ENCODE results near the gene CENATAC.
A peak's percentile ranks its signal among the peaks of the same experiment; 100 is the strongest.
"Not testable (repeated sequence)": the region's sequence is repeated elsewhere in the genome, so short reads cannot be mapped to it uniquely, and the experiment has no call there.

Gene CENATAC

DNA sequence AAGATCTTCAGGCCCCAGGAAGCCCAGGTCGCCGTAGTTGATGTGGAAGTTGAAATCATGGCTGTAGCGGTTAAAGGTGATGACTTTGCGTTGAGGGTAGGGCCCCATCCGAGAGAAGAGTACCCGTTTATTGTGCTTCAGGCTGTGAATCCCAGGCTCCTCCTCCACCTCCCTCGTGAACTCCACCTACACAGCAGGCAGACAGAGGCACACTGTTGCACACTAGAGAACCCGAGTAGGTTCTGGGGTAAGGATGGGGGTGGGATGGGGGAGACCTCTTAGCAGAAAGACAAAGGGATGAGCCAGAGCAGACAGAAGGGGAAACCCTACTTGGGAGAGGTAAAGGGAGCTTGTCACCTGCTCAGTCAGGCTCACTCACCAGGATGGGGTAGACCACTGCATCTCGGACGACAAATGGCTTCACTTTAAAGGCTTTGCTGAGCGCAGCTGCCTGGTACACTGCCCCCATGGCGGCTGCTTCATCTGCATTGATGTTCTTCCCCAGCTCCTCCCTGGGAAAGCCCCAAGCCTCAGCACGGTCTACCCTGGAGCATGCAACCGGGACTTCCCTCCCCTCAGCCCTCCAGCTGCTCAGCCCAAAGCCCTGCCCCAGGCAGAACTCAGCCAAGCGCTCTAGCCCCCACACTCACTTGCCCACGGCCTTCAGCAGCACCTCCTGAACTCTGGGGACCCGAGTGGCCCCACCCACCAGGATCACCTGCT is 53.7 kb downstream of the CENATAC start:
- TF ChIP-seq, protein P1, sequence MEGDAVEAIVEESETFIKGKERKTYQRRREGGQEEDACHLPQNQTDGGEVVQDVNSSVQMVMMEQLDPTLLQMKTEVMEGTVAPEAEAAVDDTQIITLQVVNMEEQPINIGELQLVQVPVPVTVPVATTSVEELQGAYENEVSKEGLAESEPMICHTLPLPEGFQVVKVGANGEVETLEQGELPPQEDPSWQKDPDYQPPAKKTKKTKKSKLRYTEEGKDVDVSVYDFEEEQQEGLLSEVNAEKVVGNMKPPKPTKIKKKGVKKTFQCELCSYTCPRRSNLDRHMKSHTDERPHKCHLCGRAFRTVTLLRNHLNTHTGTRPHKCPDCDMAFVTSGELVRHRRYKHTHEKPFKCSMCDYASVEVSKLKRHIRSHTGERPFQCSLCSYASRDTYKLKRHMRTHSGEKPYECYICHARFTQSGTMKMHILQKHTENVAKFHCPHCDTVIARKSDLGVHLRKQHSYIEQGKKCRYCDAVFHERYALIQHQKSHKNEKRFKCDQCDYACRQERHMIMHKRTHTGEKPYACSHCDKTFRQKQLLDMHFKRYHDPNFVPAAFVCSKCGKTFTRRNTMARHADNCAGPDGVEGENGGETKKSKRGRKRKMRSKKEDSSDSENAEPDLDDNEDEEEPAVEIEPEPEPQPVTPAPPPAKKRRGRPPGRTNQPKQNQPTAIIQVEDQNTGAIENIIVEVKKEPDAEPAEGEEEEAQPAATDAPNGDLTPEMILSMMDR (conservative IDR thresholded peaks at IDR 0.05) = no peak
- no peak overlapping the region for H3K27ac ChIP-seq

DNA sequence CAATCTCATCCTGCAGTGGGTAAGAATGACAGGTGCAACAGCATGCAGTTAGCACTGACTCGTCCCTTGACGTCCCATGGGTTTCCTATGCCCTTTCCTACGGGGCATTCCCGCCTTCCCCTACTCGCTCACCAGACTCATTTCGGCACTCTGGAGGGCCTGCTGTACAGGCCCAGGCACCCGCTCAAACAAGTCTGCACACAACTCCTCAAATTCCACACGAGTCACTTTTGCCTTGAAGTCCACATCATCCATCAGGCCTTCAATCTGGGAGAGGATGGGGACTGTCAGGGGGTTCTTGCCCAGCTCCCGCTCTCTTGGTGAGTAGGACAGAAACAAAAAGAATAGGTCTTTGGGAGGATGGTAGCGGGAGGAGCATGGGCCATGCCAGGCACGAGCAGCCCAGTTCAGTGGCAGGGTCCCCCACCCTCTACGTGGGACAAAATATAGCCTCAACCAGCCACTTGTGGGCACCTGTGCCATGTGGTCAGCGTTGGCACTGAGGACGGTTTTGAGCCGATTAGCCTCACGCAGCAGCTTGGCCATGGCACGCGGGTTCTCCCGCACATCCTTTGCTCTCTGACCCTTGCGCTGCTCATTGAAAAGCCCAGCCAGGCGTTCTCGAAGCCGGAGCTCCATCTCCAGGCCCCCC is 54.4 kb downstream of the CENATAC start:
- TF ChIP-seq, protein P1 (conservative IDR thresholded peaks at IDR 0.05) = no peak
- no peak overlapping the region for H3K27ac ChIP-seq

DNA sequence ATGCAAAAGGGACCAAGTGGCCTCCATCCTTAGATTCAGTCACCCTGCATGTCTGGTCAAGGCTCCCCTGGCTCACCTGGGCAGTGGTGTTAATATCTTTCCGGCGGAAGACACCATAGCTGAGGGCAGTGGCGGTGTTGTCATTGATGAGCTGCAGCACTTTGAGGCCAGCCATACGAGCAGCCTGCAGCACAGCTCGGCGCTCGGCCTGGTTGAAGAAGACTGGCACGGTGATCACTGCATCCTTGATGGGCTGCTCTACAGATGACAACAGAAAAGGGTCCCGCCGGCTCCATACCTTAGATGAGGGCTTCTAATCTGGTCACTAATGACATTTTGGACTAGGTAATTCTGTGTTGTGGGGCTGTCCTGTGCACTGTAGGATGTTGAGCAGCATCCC is 56.5 kb downstream of the CENATAC start:
- TF ChIP-seq, protein P1 (conservative IDR thresholded peaks at IDR 0.05) = no peak
- H3K27ac ChIP-seq = no peak overlapping the region

DNA sequence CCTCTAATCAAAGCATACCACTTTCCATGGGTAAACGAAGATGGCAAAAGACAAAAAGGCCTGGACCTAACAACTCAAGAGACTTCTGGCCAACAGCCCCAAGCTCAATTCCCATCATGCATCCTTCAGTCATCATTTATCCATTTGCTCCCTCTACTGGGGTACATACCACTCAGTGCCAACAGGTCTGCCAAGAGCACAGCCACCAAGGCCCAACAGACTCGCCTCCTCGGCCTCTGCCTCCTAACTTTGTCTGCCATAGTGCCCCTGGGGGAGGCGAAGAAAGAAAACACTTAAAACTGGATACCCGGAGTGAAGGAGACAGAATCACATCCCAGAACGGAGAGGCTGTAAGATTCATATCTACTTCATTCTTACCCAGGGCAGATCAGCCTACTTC is 58.0 kb downstream of the CENATAC start:
- TF ChIP-seq, protein P1 (conservative IDR thresholded peaks at IDR 0.05) = 0 out of 2 replicates have a peak, but pooled peaks have one; percentile 21
- peak overlapping the region; percentile 89 for H3K27ac ChIP-seq

DNA sequence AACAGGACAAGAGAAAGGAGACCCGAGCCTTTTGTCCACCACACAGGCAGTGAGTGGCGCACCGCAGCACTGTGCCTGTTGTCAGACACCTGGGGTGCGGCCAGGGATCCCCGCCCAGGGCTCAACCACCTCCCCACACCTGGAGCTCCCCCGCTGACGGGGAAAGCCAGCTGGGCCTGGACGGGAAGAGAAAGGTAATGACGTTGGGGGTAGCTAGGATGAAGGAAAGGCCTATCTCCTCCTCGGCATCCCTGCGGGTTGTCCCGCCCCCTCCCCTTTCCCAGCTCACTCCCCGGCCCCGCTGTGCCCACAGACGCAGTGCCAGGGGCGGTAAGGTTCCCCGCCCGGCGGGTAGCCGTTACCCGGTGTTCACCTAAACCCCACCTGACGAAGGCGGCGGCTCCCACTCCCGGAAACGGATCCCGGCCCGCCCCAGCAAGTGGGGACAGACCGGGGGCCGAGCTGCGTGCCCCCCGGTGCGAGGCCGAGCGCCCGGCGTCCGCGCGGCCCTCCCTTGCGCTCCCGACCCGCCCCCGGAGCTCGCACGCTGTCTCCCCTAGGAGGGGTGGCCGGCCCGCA is 58.6 kb downstream of the CENATAC start:
- H3K27ac ChIP-seq = peak overlapping the region; percentile 89
- TF ChIP-seq, protein P1 (conservative IDR thresholded peaks at IDR 0.05) = no peak

DNA sequence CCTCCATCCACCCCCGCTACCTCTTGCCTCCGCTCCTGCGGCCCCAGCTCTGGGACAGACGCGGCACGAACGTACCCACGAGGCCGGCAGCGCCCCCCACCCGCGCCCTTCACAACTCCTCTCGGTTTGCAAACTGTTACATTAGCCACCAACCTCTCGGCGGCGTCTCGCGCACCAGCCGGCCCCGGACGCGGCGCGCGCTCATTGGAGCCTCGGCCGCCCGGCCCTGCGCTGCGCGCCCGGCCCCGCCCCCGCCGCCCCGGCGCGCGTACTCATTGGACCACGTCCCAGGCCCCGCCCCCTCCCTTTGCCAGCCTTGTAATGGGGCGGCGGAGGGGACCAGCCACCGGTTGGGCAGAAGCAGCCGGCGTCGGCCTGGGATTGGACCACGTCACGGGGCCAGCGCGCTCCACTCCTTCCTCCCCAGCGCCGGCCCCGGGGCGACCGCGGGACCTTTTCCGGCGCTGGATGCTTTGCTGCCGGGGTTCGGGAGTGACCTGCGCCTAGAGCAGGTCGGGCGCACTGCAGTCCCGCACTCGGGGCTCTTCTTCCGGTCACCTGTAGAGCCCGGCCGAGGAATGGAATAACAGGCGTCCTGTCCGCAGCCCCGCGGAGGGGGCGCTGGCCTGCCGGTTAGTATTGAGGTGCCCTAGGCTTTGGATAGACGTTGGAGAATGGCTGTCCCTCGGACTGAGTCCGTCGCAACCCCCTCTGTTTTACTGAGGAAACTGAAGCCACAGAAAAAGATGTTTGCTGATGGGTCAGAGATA is 59.2 kb downstream of the CENATAC start, which contains the start of gene HYOU1:
Gene HYOU1 (minus strand): TSS at position 206 of the 770 bp plus-strand sequence. CDS start 1,045 bp downstream, outside the sequence.
- TF ChIP-seq, protein P1 (conservative IDR thresholded peaks at IDR 0.05) = peak; percentile 19; the same call in 1 of the 2 replicates
- H3K27ac ChIP-seq = peak within 1 kb of the TSS; percentile 89

DNA sequence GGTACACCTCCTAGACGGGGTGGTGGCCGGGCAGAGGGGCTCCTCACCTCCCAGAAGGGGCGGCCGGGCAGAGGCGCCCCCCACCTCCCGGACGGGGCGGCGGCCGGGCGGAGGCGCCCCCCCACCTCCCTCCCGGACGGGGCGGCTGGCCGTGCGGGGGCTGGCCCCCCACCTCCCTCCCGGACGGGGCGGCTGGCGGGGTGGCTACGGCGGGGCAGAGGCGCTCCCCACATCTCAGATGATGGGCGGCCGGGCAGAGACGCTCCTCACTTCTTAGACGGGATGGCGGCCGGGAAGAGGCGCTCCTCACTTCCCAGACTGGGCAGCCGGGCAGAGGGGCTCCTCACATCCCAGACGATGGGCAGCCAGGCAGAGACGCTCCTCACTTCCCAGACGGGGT is 61.2 kb downstream of the CENATAC start:
- not testable (repeated sequence) for H3K27ac ChIP-seq

All from VCaP (cell line).